MG63 (cell line): ENCODE measurements around the gene PDCD2. TPM values are rescaled to one million over a fixed set of nuclear protein-coding genes. Genes with fewer than 3 reads are reported as not detected.

Source experiments
- total RNA-seq: library from RNA; depleted of rRNA; stranded (reverse); fragments of >200 nt; shearing (Covaris generic); gene quantifications from 2 replicates; pipeline ENCODE4 v1.2.3, GENCODE V29; 2014; ENCODE audit warnings: low replicate concordance; rRNA removed

The PDCD2 gene
- total RNA-seq, 1 experiment from 2014 or later = 187 TPM

Other genes with a start within 250 kb of the PDCD2 start
- gene PSMB1, start 31.3 kb downstream of the PDCD2 start, total RNA-seq = 959 and 1,335 TPM in 2 replicates
- 18.3 and 25.6 TPM in 2 replicates for gene TBP, start 30.3 kb downstream of the PDCD2 start, total RNA-seq